NCI-H2029 (cell line): Measurements from ENCODE around the gene FASTKD3.

ENCODE experiments used
- DNase-seq: peaks from one replicate; lab custom pipeline; 2025; lab: John Stamatoyannopoulos, UW

The FASTKD3 gene

DNA sequence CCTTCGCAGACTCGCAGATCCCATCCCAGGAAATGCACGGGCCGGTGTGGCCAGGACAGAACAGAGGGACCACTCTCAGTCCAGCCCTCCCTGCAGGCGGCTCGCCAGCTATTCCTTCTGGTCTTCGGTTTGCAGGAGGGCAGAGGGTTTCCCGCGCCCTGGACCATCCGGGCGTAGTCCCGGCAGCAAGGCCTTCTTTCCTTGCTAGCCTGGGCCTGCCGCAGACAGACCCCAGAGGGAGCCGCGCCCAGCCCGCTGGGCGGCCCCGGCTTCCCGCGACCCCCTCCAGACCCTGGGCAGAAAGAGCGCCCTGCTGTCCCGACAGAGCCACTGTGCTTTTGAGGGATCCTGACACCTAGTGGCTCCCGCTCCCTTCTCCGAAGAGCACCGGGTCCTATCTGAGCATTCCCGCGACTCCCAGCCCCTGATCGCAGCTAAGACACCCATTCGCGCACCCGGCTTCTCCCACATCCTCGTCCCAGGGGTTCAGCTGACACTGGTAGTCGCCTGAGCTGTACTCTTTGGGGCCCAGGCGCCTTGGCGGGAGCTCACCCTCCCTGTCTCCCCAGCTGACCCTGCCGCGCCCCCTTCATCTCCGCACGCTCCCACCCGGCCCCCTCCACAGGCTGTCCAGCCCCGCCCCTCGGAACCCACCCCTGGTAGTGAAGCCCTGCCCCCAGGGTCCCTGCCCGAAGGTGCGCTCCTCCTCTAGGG is 19.0 kb downstream of the FASTKD3 start:
- no peak for DNase-seq

DNA sequence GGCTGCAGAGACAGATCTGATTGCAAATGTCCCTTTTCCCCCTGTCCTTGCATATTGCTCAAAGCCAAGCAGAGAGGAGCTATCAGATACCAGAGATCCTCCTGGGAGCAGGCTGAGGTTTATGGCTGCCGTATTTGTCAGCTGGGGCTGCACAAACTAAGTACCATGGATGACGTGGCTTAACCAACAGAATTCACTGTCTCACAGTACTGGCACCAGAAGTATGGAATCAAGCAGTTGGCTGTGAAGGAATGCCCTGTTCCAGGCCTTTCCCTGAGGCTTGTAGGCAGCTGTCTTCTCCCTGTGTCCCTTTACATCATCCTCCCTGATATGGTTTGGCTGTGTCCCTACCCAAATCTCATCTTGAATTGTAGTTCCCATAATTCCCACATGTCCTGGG is 20.5 kb downstream of the FASTKD3 start:
- no peak for DNase-seq

DNA sequence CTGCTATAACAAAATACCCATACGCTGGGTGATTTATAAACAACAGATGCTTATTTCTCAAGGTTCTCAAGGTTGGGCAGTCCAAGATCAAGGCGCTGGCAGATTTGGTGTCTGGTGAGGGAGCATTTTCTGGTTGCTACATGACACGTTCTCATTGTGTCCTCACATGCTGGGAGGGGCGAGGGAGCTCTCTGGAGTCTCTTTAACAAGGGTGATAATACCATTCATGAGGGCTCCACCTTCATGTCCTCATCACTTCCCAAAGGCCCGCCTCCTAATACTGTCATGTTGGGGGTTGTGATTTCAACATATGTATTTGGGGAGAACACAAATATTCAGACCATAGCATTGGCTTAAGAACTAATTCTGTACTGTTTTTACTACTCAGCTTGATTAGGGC is 22.5 kb downstream of the FASTKD3 start:
- DNase-seq: no peak

DNA sequence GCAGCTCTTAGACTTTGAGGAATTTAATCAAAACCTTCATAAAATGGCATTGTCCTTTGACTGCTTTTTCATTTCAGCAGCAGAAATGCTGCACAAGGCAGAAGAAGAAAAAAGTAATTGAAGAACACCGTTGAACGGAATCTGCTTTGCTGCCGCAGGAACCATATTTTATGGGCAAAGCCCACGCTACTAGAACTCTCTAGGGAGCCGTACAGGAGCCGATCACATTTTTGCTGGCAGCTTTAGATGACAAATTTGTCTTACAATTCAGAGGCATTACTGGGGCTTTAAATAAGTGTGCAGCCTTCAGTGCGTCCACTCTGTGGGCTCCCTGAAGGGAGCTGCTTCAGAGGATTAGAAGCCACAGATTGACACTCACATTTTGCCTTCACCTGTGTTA is 23.3 kb downstream of the FASTKD3 start:
- DNase-seq: no peak

DNA sequence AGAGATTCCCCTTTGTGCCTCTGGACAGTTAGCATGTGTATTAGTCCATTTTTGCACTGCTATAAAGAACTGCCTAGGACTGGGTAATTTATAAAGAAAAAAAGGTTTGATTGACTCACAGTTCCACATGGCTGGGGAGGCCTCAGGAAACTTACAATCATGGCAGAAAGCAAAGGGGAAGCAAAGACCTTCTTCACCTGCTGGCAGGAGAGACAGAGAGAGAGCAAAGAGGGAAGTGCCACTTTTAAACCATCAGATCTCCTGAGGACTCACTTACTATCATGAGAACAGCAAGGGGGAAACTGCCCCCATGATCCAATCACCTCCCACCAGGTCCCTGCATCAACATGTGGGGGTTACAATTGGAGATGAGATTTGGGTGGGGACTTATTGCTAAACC is 23.9 kb downstream of the FASTKD3 start:
- DNase-seq: no peak

DNA sequence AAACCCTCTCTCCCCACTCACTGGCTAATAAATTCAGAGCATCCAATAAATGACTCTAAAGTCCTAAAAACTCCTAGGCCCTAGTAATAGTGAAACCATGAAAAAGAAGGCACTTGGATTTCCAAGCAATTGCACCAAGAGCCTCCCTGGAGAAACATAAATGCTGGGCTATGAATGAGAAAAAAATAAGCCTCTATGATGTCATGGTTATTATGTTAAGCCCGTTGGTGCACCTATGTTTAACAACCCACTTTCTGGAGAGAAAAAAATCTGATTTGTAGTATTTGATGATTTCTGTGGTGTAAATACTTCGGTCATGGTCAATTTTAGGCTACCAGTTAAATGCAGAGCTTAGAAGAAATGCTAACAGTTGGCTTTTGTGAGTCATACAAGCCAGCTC is 26.3 kb downstream of the FASTKD3 start:
- no peak for DNase-seq

DNA sequence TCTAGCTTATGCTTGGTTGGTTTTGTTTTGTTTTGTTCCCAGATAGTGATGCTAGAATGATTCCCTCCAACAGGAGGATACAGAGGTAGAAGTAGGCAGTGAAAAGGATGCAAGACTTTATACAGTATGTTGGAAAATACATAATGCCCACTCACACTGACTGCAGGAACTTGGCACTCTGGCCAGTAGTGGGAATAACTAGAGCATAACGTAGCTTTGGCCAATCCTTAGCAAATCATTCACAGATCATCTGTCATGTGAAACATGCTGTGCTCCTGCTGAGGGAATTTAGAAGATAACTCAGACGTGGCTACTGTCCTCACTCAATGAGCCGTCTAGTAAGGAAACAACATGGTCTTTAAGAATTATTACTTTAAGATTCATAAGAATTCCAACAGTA is 31.4 kb downstream of the FASTKD3 start:
- DNase-seq: no peak

DNA sequence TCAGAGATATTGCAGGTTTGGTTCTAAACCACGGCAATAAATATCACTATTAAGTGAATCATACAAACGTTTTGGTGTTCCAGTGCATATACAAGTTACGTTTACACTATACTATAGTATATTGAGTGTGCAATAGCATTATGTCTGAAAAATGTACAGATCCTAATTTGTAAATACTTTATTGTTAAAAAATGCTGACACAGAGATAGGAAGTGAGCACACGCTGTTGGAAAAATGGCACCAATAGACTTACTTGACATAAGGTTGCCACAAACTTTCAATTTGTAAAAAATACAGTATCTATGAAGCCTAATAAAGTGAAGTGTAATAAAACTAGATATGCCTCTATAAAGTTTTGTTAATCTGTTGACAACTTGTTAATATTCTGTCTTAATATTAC is 33.8 kb downstream of the FASTKD3 start:
- DNase-seq: no peak

DNA sequence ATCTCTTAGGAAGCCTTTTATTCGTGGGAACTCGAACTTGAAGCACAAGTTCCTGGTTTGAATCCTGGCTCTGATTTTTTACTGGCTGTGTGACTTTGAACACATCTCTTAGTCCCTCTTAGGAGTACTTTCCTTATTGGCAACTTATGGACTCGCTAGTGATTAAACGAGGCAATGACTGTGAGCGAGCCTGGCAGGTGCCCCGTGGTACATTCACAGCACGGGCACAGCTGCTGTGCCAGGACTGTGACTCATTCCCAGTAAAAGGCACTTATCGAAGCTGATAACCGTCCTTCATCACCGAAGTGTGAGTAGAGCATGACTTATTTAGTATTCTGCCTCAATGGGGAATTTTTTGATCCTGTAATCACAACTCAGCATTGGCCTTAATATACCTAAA is 40.6 kb downstream of the FASTKD3 start:
- DNase-seq: no peak

DNA sequence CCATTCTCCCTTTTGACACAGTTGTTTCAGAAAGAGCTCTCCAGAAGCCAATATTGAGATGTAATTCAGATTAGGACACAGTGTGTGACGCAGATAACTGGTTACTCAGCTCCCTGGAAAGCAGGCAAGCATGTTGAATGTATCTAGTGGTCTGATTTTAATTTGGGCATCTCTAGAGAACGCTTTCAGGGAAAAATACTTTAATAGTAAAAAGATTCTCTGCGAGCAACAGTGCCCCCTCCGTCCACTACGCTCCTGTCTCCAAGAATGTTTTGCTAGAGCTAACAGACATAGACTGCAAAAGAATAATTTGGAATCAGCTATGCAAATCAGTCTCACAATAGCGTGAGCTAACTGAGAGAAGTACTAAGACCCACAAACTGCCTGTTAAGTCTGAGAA is 41.2 kb downstream of the FASTKD3 start:
- no peak for DNase-seq

DNA sequence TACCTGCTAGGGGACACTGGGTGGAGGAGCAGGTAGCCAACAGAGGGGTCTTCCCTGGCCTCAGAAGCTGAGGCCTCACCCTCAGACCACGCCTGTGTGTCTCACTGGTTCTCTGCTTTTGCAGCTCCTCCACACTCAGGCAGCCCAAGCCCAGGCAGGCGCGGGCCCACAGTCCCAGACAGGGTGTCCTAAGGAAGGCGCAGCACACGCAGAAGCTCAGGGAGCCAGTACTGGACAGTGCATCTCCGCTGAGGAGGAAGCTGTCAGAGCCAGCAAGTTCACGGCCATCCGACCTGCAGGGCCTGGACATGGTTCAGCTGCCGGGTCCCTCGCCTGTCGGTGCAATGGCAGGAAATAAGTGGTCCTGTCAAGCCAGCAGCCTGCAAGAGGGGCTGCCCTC is 43.2 kb downstream of the FASTKD3 start:
- no peak for DNase-seq

DNA sequence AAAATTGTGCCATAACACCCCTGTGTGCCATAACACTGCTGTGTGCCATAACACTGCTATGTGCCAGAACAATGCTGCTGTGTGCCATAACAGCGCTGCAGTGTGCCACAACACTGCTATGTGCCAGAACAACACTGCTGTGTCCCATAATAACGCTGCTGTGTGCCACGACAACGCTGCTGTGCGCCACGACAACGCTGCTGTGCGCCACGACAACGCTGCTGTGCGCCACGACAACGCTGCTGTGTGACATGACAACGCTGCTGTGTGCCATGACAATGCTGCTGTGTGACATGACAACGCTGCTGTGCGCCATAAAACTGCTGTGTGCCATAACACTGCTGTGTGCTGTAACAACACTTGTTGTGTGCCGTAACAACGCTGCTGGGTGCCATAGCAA is 43.8 kb downstream of the FASTKD3 start:
- DNase-seq: no peak

DNA sequence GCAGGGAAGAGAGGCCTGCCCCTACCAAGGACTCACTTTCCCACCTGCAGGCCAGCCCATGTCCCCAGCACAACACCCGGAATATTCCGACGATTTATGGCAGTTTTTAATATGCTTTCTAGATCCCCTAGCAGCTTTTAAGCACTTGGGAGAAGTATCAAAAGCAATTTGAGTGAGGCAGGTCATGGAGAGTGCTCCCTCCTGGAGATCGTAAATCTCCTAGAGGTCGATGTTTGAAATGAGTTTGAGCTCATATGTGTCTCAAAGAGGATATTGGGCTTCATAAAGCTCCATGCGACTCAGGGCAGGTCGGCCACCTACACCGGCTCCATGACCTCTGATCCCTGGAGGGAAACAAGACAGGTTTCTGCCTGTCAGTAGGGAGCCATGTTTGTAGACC is 45.2 kb downstream of the FASTKD3 start:
- DNase-seq: no peak

DNA sequence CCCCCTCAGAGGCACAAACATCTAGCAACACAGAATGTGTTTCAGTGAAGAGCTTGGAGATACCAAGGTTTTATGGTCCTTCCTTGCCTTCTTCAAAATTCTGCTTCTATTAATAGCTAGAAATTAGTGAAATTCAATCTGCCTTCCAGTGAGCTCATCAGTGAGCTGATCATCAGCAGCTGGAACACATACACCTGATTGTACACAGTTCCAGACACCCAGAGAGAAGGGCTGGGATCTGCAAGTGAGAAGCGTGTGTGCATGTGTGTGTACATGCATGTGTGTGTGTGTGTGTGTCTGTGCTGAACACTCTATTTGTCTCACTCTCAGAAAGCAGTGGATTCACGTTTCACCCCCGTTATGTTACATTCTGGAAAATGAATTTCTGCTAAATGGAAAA is 46.4 kb downstream of the FASTKD3 start:
- DNase-seq: no peak

DNA sequence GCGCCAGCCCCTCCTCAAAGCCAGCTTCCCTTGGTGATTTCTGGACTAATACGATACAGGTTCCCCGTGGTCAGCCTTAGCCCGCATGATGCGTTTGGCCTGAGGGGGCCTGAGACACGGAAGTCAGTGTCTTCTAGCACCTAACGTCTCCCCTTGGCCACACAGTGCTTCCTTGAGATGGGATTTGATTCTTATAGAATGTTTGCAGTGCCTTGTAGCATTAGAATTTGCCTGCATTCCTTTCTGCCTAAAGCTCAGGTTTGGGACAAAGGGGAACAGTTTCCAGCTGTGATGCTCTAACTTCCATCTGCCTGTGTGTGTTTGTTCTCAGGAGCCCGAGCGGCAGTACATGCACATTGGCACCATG is 52.3 kb downstream of the FASTKD3 start:
- no peak for DNase-seq

DNA sequence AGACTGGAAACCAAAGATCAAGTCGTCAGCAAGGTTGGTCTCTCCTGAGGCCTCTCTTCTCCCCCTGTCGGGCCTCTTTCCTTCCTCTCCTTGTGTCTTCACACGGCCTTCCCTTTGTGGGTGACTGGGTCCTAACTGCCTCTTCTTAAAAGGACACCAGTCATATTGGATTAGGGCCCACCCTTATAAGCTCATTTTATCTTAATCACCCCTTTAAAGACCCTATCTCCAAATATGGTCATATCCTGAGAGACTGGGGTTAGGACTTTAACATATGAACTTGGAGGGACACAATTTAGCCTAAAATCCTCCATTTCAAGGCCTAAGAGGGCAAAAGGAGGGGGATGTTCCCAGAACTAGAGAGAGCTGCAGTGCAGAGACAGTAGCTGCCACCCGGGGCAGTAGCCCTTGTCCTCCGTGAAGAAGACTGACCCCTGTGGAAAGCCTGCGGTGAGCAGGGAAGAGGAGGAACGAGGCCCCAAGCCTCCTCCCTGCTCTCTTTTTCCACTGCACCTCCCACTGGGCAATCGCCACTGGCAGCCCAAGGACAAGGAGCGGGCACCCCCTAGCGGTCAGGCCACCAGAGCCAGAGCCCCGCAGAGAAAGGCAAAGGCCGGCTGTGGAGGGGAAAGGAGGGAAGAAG is 52.8 kb downstream of the FASTKD3 start:
- peak; percentile 57 for DNase-seq

DNA sequence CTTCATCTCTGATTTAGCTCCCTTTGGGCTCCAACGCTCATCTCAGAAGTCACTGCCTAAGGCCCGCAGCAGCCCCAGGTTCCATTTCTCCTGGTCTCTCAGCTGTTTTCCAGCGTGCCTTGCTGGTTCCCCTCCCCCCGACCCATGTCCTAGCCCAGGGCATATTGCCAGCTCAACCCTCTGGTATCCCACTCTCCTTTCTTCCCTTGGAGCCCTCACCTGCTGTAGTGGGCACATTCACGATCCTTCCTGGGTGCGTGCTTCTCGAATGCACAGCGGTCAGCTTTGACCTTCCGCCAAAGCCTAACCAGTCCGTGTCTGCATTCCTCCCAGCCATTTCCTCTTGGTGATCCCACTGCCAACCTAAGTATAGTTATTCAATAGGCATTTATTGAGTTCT is 54.0 kb downstream of the FASTKD3 start:
- DNase-seq: no peak

DNA sequence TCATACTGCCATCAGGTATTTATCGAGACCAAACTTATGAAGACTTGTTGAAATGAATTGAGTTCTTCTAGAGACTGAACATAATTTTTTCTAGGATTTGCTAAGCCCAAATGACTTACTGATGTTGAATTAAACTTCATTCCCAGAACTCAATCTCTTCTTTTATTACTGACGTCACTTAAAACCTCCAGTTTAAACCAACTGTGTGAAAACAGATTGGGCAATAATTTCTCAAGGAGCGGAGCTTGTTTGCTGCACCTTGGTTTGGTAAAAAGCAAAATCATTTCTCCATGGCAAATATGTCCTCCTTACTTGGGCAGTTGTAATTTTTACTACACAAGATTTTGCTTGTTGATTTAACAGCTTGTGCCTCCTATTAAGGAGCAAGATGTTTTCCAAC is 55.3 kb downstream of the FASTKD3 start:
- no peak for DNase-seq

DNA sequence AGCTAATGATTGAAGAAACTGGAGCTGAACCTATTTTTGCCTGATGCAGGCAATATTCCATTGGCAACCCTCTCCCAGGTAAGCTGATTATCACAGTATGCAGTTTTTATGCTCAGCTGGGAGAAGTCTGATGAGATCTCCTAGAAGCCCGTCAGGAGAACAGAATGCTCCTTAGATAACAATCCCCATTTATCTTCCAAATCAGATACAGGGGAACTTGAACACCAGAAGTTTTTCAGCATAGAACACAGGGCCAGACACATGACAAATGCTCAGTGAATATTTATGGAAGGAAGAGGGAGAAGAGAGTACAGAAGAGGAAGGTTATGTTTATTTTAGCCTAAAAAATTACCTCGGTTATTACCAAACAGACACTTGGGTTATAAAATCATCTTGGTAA is 55.8 kb downstream of the FASTKD3 start:
- DNase-seq: no peak

DNA sequence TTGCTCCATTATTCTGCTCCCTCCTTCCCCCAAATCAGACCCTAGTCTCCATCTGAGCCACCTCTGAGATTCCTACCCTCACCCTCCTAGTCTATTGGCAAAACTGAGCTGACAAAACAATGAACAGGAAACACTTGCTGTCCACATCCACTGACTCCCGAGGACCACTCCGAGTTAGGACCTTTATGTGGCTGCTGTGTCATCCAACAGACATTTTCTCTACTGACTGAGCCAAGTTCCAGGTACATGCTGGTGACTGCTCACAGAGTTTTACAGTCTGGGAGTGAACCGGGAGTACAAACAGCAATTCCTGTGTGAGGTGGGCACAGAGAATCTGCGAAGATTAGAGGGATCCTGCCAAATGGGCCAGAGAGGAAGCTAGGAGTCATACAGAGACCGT is 57.1 kb downstream of the FASTKD3 start:
- DNase-seq: no peak
